B cell (primary cell): ENCODE results near the gene ATXN2. TPM values are rescaled to one million over a fixed set of nuclear protein-coding genes. Genes with fewer than 3 reads are reported as not detected.

Source experiments
- ATAC-seq: fragments of 200-7000 bp; cut with Tn5 transposase; one replicate; pipeline ENCODE4 v1.10.0; 2021; ENCODE audit warnings: low read depth, mild to moderate bottlenecking, moderate number of reproducible peaks, moderate library complexity
- CTCF ChIA-PET: fragments of 350-600 bp; sonication (Branson Sonifier 250); formaldehyde crosslinking; loops from one replicate; lab custom pipeline; 2021; ENCODE audit warnings: antibody characterized with exemption, inconsistent platforms; lab: Charles Lee
- POLR2A ChIA-PET: fragments of 350-600 bp; sonication (Branson Sonifier 250); formaldehyde crosslinking; loops from one replicate; lab custom pipeline; 2021; ENCODE audit warnings: antibody characterized with exemption; lab: Charles Lee
- DNase-seq: peaks from one replicate; pipeline ENCODE4 v3.0.0; 2013
- H2AFZ ChIP-seq: 2 replicates; pipeline ENCODE4 v1.6.1; 2012; ENCODE audit warnings: mild to moderate bottlenecking, low read depth, low read length; ENCODE audit not compliant: insufficient read depth, poor library complexity, severe bottlenecking
- H3K27ac ChIP-seq, 2 donors: 1 replicate in 1 of 2; 2 replicates in 1 of 2; pipeline ENCODE4 v1.5.1; 2012 to 2013; ENCODE audit warnings: low read length in 2 of 2, mild to moderate bottlenecking in 2 of 2, moderate library complexity in 1 of 2
- H3K27me3 ChIP-seq, 4 experiments: fragments of 200-600 bp in 1 of 4; sonication (generic) in 1 of 4; replicated peaks in 1 of 4; 1 replicate in 2 of 4; 2 replicates in 2 of 4; pipeline versions ENCODE4 v1.6.1 to v1.7.0; 2013 to 2016; ENCODE audit warnings: low read length in 3 of 4, mild to moderate bottlenecking in 2 of 4, mixed read lengths in 1 of 4, moderate library complexity in 1 of 4; ENCODE audit not compliant: insufficient read depth in 4 of 4, control insufficient read depth in 3 of 4; ENCODE audit errors: control extremely low read depth in 1 of 4
- H3K36me3 ChIP-seq, 2 experiments: replicated peaks in 1 of 2; 1 replicate in 1 of 2; 2 replicates in 1 of 2; pipeline versions ENCODE4 v1.6.1 to v1.7.1; 2013; ENCODE audit warnings: low read length in 1 of 2; ENCODE audit not compliant: insufficient read depth in 2 of 2, control insufficient read depth in 1 of 2; ENCODE audit errors: control extremely low read depth in 1 of 2, extremely low read depth in 1 of 2
- H3K4me1 ChIP-seq, 2 donors: fragments of 200-600 bp in 1 of 2; sonication (generic) in 1 of 2; 1 replicate in 1 of 2; 2 replicates in 1 of 2; pipeline versions ENCODE4 v1.5.1 to v1.6.1; 2013 to 2017; ENCODE audit warnings: low read length in 2 of 2; ENCODE audit not compliant: control insufficient read depth in 2 of 2, insufficient read depth in 2 of 2
- H3K4me2 ChIP-seq: replicated peaks from 2 replicates; pipeline ENCODE3; 2012; ENCODE audit warnings: mild to moderate bottlenecking, low read depth, low read length; ENCODE audit not compliant: poor library complexity, severe bottlenecking
- H3K4me3 ChIP-seq, 5 experiments: fragments of 200-600 bp in 1 of 5; sonication (generic) in 1 of 5; 1 replicate in 3 of 5; 2 replicates in 2 of 5; pipeline versions ENCODE4 v1.5.1 to v1.7.0; 2011 to 2016; ENCODE audit warnings: low read length in 4 of 5, mild to moderate bottlenecking in 4 of 5, low read depth in 2 of 5, control low read depth in 1 of 5, moderate library complexity in 1 of 5; ENCODE audit not compliant: insufficient read depth in 1 of 5; ENCODE audit errors: control extremely low read depth in 1 of 5, extremely low read depth in 1 of 5
- H3K79me2 ChIP-seq: fragments of 200-600 bp; sonication (generic); one replicate; pipeline ENCODE4 v1.6.0; 2016; ENCODE audit warnings: low read length; ENCODE audit not compliant: control insufficient read depth, insufficient read depth
- H3K9ac ChIP-seq: fragments of 200-600 bp; sonication (generic); 2 replicates; pipeline ENCODE4 v1.6.1; 2017; ENCODE audit warnings: mild to moderate bottlenecking, low read length, moderate library complexity
- H3K9me3 ChIP-seq, 3 donors: one replicate each; pipeline versions ENCODE4 v1.6.1 to v1.7.1; 2013; ENCODE audit warnings: low read length in 2 of 3; ENCODE audit not compliant: control insufficient read depth in 2 of 3, insufficient read depth in 1 of 3; ENCODE audit errors: control extremely low read depth in 1 of 3
- H4K20me1 ChIP-seq: 2 replicates; pipeline ENCODE4 v1.6.0; 2012; ENCODE audit warnings: mild to moderate bottlenecking, low read length; ENCODE audit not compliant: insufficient read depth, control insufficient read depth, poor library complexity, severe bottlenecking
- H3K27ac Mint-ChIP-seq: one replicate; pipeline ENCODE4 v1.8.0; 2021; ENCODE audit warnings: mixed read lengths
- H3K27me3 Mint-ChIP-seq: one replicate; pipeline ENCODE4 v1.8.0; 2021; ENCODE audit warnings: mixed read lengths
- H3K4me1 Mint-ChIP-seq: one replicate; pipeline ENCODE4 v1.8.0; 2021; ENCODE audit warnings: mixed read lengths
- H3K4me3 Mint-ChIP-seq: one replicate; pipeline ENCODE4 v1.8.0; 2021; ENCODE audit warnings: mixed read lengths
- H3K9me3 Mint-ChIP-seq: one replicate; pipeline ENCODE4 v1.8.0; 2022; ENCODE audit warnings: mixed read lengths; ENCODE audit not compliant: insufficient read depth
- EZH2 ChIP-seq: IDR thresholded peaks from 2 replicates; pipeline ENCODE4 v1.6.1; 2012; ENCODE audit warnings: borderline replicate concordance, low read depth, mild to moderate bottlenecking, moderate library complexity, low read length; ENCODE audit not compliant: insufficient read depth, poor library complexity, severe bottlenecking
- WGBS: methylation state at CpG from one replicate; pipeline ENCODE4 v1.1.5; 2013; ENCODE audit warnings: missing lambda C conversion rate; ENCODE audit not compliant: insufficient coverage; 5-methylcytosine and 5-hydroxymethylcytosine counted together
- intact Hi-C: fragments of 100-400 bp; cut with micrococcal nuclease; formaldehyde crosslinking; loops from one replicate; pipeline ENCODE4 v1.10.0; 2022
- polyA plus RNA-seq: library from polyadenylated mRNA; depleted of rRNA; stranded (reverse); fragments of >200 nt; gene quantifications from 2 replicates; pipeline ENCODE4 v1.2.3, GENCODE V29; 2012
- total RNA-seq, 2 donors: library from RNA; stranded (reverse); fragments of 120-200 nt in 1 of 2; gene quantifications; 1 replicate in 1 of 2; 2 replicates in 1 of 2; pipeline versions ENCODE4 v1.2.3 to v1.2.4, GENCODE V29; 2013 to 2022
- TF ChIP-seq, protein P1 (sequence below): fragments of 200-600 bp; IDR thresholded peaks from one replicate; pipeline ENCODE4 v1.8.0; 2022; ENCODE audit warnings: antibody characterized with exemption, mild to moderate bottlenecking

ATXN2 gene
- total and polyA plus RNA-seq, 2 donors (not counting 1 experiment from before 2014, with no cell fraction given) = 28.2 to 83.8 TPM

DNA sequence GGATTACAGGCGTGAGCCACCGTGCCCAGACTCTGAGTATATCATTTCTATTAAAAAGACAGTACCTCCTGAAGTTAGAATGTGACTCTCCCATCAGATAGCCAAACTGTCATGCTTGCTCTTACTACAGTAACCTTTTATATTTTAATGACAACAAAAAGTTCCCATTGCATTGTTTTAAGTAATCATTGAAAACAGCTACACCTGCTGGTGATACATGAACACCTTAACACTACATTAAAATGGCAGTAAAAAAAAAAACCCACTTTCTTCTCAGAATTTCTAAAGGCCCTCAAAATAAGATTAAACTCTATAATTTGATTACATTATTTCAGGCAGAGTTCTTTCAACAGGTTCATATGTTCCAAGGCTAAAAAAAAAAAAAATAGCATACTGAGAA is 116.7 kb downstream of the ATXN2 start:
- no peaks in the 10 kb centered on the region for H4K20me1 ChIP-seq
- Mint-ChIP-seq H3K4me3 (no peak overlapping the region), H3K27ac (no peak overlapping the region), H3K4me1 (no peaks in the 10 kb centered on the region), H3K9me3 (no peaks in the 10 kb centered on the region), H3K27me3 (no peaks in the 10 kb centered on the region)
- H3K36me3 ChIP-seq = peaks cover under 1 to 34% of the 10 kb centered on the region in 2 experiments
- 100% methylated on average over 2 of the region's 2 CpGs for WGBS
- ChIA-PET CTCF (interaction anchor here (1.3 to 8.1 kb wide), 4 partner anchors 31 to 151 kb away, joined by 3 to 63 read pairs (median 6); no protein-coding TSS in a partner anchor), POLR2A (no interaction called here)
- intact Hi-C loops = loop anchor here (1.0 kb wide), 1 partner anchor 85 kb away; no protein-coding TSS in a partner anchor
- no peak overlapping the region for H3K4me2 ChIP-seq
- H2AFZ ChIP-seq = no peak overlapping the region
- no peak overlapping the region for H3K27ac ChIP-seq
- H3K9ac ChIP-seq = no peak overlapping the region
- TF ChIP-seq, protein P1, sequence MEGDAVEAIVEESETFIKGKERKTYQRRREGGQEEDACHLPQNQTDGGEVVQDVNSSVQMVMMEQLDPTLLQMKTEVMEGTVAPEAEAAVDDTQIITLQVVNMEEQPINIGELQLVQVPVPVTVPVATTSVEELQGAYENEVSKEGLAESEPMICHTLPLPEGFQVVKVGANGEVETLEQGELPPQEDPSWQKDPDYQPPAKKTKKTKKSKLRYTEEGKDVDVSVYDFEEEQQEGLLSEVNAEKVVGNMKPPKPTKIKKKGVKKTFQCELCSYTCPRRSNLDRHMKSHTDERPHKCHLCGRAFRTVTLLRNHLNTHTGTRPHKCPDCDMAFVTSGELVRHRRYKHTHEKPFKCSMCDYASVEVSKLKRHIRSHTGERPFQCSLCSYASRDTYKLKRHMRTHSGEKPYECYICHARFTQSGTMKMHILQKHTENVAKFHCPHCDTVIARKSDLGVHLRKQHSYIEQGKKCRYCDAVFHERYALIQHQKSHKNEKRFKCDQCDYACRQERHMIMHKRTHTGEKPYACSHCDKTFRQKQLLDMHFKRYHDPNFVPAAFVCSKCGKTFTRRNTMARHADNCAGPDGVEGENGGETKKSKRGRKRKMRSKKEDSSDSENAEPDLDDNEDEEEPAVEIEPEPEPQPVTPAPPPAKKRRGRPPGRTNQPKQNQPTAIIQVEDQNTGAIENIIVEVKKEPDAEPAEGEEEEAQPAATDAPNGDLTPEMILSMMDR = peak; percentile 35
- no peak for TF ChIP-seq EZH2
- H3K9me3 ChIP-seq = no peaks in the 10 kb centered on the region
- no peak overlapping the region for H3K4me3 ChIP-seq
- H3K4me1 ChIP-seq = no peaks in the 10 kb centered on the region
- ATAC-seq = no peak
- H3K79me2 ChIP-seq = no peaks in the 10 kb centered on the region
- DNase-seq = peak; percentile 16
- no peaks in the 10 kb centered on the region for H3K27me3 ChIP-seq

DNA sequence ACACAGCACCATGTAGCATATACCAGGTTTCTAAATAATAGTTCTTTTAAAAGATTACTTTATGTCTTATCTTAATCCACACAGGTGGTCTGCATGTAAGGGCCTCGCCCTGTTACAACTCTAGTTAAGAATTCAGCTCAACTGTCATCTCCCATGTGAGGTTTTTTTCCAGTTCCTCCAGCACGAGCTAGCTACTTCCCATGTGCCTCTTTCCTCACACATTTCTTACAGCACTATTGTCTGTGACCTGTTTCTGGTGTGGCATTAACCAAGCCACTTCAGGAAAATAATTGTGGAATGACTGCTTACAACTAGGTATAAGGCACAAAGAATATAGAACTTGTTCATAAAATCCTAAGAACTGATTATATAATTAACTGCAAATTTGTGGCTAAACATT is 127.9 kb downstream of the ATXN2 start:
- H3K4me3 Mint-ChIP-seq = no peak overlapping the region
- peaks cover 9 to 30% of the 10 kb centered on the region in 2 experiments for H3K36me3 ChIP-seq
- DNase-seq = no peak

More for the DNA sequence above, 127.9 kb downstream of the ATXN2 start:
- POLR2A ChIA-PET = no interaction called here
- H3K4me2 ChIP-seq = no peak overlapping the region
- no peaks in the 10 kb centered on the region for H3K9me3 Mint-ChIP-seq
- H2AFZ ChIP-seq = no peak overlapping the region
- CTCF ChIA-PET = interaction anchor here (1.5 to 1.9 kb wide), 3 partner anchors 19 to 75 kb away, joined by 4 to 9 read pairs (median 8); no protein-coding TSS in a partner anchor
- no CpG with 5 or more reads among the region's 2 CpGs for WGBS
- no peak overlapping the region for H3K4me3 ChIP-seq
- H3K4me1 ChIP-seq = no peaks in the 10 kb centered on the region
- H3K27me3 Mint-ChIP-seq = no peaks in the 10 kb centered on the region
- no peak overlapping the region for H3K27ac Mint-ChIP-seq
- intact Hi-C loops = no loop called here
- H3K79me2 ChIP-seq = no peaks in the 10 kb centered on the region
- no peak for ATAC-seq
- no peaks in the 10 kb centered on the region for H3K4me1 Mint-ChIP-seq
- no peak overlapping the region for H3K27ac ChIP-seq
- no peaks in the 10 kb centered on the region for H3K9me3 ChIP-seq
- H3K27me3 ChIP-seq = no peaks in the 10 kb centered on the region
- no peak for TF ChIP-seq EZH2
- TF ChIP-seq, protein P1 = no peak
- H4K20me1 ChIP-seq = no peaks in the 10 kb centered on the region
- H3K9ac ChIP-seq = no peak overlapping the region
